HL-60/S4 (cell line): ENCODE results near the gene SEMA3G.

Experiments
- in situ Hi-C: fragments of 300-500 bp; cut with MboI; formaldehyde crosslinking; loops from 2 replicates; pipeline ENCODE4 v1.14.3; 2022; ENCODE audit warnings: low sequenced_read_pairs

SEMA3G gene

GRCh38 chr3:52479877-52480575 lies 35.1 kb upstream of the SEMA3G start:
- in situ Hi-C loops, result loop anchor here (10.0 kb wide), 1 partner anchor 205 kb away; the partner anchor contains the start of genes GNL3 and PBRM1

DNA sequence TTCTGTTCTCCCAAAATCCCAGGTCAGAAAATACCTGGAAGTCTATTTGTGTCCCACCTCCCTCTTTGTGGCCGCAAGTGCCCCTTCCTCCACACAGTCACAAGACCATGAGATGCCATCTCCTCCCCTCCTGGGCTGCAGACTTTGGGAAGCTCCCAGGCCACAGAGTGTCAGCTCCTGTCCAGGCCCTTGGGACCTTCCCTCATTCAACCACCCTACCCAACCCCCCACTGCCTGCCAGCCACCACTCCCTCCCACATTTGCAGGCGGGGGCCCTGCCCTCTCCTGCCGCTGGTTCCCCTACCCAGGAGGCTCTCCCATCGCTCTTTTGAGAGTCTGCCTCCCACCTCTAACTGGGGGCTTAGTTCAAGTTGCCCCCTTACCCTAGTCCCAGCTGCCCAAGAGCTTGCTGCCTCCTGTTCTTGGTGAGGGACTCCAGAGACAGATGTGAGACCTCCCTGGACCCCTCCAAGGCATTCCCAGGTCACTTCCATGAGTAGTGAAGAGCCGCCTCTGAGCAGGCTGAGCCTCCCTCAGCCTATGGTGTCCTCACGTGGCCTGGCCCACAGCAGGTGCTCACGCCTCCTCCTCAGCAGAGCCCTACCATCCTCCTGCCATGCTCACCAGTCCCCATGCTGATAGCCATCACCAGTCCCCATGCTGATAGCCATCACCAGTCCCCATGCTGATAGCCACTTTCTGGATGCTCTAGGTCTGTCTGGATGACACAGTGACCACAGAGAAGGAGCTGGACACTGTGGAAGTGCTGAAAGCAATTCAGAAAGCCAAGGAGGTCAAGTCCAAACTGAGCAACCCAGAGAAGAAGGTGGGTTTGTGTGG lies 34.4 kb upstream of the SEMA3G start:
- in situ Hi-C loops, result loop anchor here (10.0 kb wide), 1 partner anchor 206 kb away; the partner anchor contains the start of genes GNL3 and PBRM1

DNA sequence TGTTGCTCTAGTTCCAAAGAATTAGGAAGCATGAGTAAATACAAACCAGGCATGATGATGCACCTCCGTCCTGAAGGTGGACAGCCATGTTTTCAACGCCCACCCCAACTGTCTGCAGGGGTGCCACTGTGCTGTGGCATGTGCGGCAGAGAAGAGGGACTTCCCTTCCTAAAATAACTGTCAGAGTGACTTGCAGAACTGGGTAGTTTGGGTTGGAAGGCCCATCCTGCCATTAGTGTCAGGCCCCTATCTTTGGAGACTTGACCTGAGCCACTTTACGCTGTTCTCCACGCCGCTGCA lies 32.8 kb upstream of the SEMA3G start:
- in situ Hi-C loops, result loop anchor here (10.0 kb wide), 1 partner anchor 207 kb away; the partner anchor contains the start of genes GNL3 and PBRM1

DNA sequence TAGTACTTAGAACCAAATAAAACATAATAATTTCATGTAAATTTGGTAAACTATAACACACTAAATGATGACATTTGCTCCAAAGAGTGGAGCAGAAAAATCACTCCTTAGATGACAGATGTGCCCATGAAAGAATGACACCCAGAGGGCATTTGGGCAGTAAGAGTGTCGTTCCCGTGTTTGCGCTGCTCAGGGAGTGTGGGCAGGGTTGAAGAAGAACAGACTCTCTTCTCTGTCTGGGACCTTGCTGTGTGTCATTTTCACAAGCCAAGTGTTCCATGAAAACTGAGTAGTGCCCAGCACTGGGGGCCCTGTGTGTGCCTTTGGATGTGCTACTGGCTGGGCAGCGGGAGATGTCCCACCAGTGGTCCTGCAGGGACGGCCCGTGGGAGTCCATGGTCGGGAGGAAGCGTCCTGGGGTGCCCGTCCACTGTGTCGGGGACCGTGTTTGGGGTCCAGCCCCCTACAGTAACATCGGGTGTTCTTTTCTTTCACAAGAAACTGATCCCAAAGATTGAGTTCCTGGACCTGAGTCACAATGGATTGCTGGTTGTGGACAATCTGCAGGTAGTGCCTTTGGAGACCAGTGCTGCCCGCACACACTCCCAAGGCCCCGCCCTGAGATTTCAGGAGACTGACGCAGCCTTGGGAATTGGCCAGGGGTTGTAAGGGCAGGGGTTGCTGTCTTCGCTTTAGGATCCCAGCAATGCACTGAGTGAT lies 32.3 kb upstream of the SEMA3G start:
- in situ Hi-C loops, result loop anchor here (10.0 kb wide), 1 partner anchor 208 kb away; the partner anchor contains the start of genes GNL3 and PBRM1

GRCh38 chr3:52473026-52473425 lies 28.1 kb upstream of the SEMA3G start:
- in situ Hi-C loops, result loop anchor here (10.0 kb wide), 1 partner anchor 212 kb away; the partner anchor contains the start of genes GNL3 and PBRM1

GRCh38 chr3:52472239-52473000 lies 27.5 kb upstream of the SEMA3G start:
- in situ Hi-C loops, result loop anchor here (10.0 kb wide), 1 partner anchor 212 kb away; the partner anchor contains the start of genes GNL3 and PBRM1

GRCh38 chr3:52471371-52472238 lies 26.7 kb upstream of the SEMA3G start:
- in situ Hi-C loops, result loop anchor here (10.0 kb wide), 1 partner anchor 213 kb away; the partner anchor contains the start of genes GNL3 and PBRM1

DNA sequence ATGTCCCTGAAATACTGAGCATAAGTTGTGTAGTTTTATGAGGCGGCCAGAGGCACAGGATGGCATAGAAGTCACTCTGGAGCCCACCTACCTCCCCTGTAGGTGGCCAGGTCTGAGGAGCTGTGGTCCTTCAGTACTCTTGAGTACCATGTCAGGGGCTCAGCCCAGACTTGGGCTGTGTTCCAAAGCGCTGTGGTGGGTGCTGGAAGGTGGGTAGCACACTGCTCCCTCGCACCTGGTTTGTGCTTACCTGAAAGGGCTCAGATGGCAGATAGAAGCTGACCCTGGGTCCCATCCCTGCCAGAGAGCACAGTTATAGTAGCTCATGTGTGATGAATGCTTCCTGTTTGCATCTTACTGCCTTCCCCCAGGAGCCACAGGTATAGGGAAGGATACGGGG lies 26.0 kb upstream of the SEMA3G start:
- in situ Hi-C loops, result loop anchor here (10.0 kb wide), 1 partner anchor 214 kb away; the partner anchor contains the start of genes GNL3 and PBRM1

DNA sequence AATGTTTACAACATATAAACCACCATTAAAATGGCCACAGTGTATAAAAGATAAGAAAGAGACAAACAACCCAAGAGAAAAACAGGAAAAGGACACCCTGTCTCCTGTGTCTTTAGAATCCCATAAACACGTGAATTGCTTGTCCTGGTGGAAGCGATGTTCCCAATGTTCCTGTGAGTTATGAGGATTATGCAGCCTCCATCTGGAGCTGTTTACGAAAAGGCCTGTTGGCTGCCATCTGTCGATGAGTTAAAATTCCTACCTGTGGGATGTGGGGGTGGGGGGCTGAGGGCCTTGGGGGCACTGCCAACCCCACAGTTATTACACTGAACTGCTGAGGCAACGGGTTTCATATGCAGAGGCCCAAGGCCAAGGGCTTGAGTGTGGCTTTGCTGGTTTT lies 24.1 kb upstream of the SEMA3G start:
- in situ Hi-C loops, result no loop called here

GRCh38 chr3:52468336-52468735 lies 23.4 kb upstream of the SEMA3G start:
- in situ Hi-C loops, result no loop called here

- in situ Hi-C loops, result no loop called here
These were observed 18.5 kb upstream of the SEMA3G start for GRCh38 chr3:52463416-52463815.

DNA sequence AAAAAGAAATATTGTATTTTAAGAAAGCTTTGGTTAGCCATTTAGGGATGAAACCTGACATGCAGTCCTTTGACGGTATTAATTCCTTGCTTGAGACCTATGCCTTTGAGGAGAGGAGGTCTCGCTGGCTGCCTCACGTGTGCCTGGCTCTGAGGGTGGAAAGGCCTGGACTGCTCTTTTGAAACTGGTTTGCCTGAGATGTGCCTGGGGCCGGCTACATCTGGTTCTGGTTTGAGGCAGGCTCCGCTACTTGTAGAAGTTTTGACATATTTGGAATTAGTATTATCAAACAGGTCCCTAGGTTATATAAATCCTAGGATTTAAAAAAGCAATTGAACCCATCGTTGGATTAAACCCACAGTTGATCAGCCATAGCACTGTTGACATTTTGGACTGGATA lies 17.0 kb upstream of the SEMA3G start:
- in situ Hi-C loops, result no loop called here

DNA sequence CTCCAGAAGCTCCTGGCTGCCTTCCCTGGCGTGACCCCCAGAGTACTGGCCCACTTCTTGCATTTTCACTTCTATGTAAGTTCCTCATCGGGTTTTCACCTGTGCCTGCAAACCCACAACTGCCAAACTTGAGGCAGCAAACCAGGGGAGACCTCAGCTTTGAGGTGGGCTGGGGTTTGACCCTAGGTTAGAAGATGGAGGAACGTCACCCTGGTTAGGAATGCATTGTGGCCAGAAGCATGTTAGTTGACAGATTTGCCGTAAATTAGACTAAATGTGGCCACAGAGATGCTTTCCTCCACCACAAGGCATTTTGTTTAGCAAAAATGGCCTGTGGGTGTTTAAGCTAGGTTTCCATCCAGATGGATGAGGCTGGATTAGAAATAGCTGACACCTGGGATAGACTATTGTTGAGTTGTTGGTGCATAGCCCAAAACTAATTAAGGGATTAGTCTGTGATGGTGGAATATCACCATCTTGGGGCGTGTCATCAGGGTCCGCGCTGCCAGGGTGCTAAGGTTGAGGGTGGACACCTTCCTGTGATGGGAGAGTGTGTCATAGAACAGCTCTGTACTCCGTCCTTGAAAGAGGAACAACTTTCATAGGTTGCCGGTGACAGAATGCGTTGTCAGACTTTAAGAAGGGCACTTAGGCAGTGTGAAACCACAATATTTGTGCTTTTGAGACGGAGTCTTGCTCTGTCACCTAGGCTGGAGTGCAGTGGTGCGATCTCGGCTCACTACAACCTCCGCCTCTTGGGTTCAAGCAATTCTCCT lies 14.1 kb upstream of the SEMA3G start:
- in situ Hi-C loops, result no loop called here

DNA sequence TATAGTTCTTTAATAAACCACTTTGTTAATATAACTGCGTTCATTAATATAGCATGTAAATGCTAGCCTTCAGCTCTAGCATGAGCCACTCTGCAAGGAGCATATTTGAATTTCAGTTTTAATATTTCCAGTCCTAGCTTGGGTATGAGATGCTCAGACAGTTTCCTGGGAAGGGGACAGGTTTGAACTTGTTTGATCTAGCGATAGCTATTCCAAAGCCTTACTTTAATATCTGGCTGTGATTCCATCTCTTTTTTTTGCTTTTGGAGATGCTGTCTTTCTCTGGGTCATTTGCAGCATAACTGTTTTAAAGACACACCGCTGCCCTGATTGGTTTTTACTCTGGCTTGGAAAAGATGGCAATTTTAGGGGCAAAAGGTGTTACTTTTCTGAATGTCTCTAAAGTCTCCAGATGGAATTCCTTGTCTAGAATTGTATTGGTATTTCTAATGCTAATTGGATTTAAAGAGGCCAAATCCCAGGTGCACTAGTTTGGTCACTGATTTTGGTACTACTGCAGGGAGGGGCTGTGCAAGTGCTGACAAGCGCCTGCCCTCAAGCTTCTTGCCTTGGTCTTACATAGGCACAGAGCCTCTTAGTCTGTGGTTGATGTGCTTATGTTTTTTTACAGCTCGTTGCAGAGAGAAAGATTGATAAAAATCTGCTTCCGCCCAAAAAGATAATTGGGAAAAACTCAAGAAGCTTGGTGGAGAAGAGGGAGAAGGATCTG lies 13.3 kb upstream of the SEMA3G start:
- in situ Hi-C loops, result no loop called here

GRCh38 chr3:52456800-52457183 lies 11.9 kb upstream of the SEMA3G start:
- in situ Hi-C loops, result no loop called here

DNA sequence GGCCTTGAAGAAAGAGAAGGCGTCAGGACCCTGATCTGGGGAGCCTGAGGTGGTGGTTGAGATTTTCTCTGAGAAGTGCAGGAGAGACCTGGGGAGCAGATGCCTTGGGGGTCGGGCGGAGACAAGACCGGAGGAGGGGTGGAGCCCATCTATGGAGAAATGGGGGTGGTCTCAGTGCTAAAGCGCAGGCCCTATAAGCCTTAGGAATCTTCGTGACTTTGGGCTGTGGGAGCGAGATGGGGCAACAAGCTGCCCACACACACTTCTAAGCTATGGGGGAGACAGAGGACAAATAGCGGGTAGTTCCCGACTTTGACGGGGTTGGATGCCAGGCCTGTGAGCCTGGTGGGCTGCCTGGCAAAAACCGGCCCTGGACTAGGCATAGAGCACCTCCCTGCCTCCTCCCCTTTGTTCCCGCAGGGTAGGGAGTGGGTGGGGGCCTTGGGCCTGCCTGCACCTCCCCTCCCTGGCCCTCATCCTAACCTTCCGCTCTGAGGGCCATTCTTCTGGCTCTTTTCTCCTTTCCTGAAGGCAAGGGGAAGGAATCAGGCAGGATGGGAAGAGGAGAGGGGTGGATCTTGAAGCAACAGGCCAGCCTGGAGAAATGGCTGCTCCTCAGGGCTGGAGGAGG lies 11.4 kb upstream of the SEMA3G start:
- in situ Hi-C loops, result no loop called here
